Frontal cortex (tissue), 4 donors: Measurements from ENCODE around the gene ZNF45. TPM values are rescaled to one million over a fixed set of nuclear protein-coding genes. Genes with fewer than 3 reads are reported as not detected.
"Not testable (repeated sequence)": the region's sequence is repeated elsewhere in the genome, so short reads cannot be mapped to it uniquely, and the experiment has no call there.

Experiments
- DNase-seq, 2 donors: peaks; one replicate each; pipeline ENCODE4 v3.0.0; 2012; ENCODE audit warnings: low spot score in 2 of 2
- FAIRE-seq: peaks from 2 replicates; lab custom pipeline; 2012; peaks lifted over from hg19 to GRCh38; lab: Jason Lieb, UNC
- total RNA-seq: library from RNA; depleted of rRNA; stranded (reverse); fragments of >200 nt; gene quantifications from one replicate; pipeline ENCODE4 v1.2.3, GENCODE V29; 2014
- donor health status: control.
- donor health status: control.
- donor health status: control.

The ZNF45 gene
- total RNA-seq: 25.3 TPM

- DNase-seq (peak; percentile 71 to 87), FAIRE-seq (no peak)
Observed at GRCh38 chr19:43934985-43935708, at the start of gene ZNF45. Gene ZNF45 (minus strand): TSS chr19:43935282. CDS start chr19:43922185, 13,097 bp downstream.

- FAIRE-seq: no peak
- DNase-seq: peak in 1 of 2 donors; percentile 12
Observed at GRCh38 chr19:43984687-43985000, 49.6 kb upstream of the ZNF45 start.

GRCh38 chr19:43983912-43984686 lies 49.0 kb upstream of the ZNF45 start, which contains the start of gene ZNF155:
Gene ZNF155 (plus strand): TSS chr19:43984188. CDS start chr19:43988544, 4,356 bp downstream.
- DNase-seq: peak; percentile 65 to 83
- FAIRE-seq: peak; percentile 51

GRCh38 chr19:43983544-43983911 lies 48.4 kb upstream of the ZNF45 start:
- no peak for FAIRE-seq

GRCh38 chr19:43976732-43977131 lies 41.6 kb upstream of the ZNF45 start:
- no peak for DNase-seq
- FAIRE-seq: no peak

More at GRCh38 chr19:43983544-43983911, 48.4 kb upstream of the ZNF45 start:
- no peak for DNase-seq

DNA sequence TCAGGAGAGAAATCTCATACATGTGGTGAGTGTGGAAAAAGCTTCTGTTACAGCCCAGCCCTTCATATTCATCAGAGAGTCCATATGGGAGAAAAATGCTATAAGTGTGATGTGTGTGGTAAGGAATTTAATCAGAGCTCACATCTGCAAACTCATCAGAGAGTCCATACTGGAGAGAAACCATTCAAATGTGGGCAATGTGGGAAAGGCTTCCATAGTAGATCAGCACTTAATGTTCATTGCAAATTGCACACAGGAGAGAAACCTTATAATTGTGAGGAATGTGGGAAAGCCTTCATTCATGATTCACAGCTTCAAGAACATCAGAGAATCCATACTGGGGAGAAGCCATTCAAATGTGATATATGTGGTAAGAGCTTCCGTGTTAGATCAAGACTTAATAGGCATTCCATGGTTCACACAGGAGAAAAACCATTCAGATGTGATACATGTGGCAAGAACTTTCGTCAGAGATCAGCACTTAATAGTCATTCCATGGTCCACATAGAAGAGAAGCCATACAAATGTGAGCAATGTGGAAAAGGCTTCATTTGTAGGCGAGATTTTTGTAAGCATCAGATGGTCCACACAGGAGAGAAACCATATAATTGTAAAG lies 31.1 kb upstream of the ZNF45 start:
- no peak for DNase-seq
- no peak for FAIRE-seq

DNA sequence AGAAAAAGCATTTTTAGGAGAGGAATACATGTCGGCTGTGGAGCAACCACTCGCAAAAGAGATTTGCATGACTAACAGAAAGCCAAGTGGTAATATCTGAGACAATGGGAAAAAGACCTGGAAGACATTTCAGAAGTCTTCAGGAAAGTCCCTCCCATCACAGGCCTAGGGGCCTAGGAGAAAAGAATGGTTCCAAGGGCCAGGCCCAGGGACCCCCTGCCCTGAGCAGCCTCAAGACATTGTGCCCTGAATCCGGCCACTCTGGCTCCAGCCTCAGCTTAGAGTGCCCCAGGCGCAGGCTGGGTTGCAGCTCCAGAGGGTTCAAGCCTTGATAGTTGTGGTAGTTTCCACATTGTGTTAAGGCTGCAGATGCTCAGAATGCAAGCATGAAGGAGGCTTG lies 25.3 kb upstream of the ZNF45 start:
- FAIRE-seq: no peak
- no peak for DNase-seq

- FAIRE-seq (no peak), DNase-seq (no peak)
Observed at GRCh38 chr19:43957891-43958290, 22.8 kb upstream of the ZNF45 start.

DNA sequence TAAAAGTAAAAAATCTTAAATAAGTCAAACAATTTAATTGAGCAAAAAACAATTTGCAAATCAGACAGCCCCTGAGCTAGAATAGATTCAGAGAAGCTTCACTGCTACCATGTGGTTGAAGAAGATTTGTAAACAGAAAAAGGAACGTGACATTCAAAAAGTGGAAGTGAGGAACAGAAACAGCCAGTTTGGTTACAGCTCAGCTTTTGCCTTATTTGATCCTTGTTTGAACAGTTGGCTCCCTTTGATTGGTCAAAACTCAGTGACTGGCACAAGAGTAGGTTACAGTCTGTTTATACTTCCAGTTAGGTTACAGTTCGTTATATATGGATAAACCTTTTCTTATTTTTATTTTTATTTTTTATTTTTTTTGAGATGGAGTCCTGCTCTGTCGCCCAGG lies 21.7 kb upstream of the ZNF45 start:
- FAIRE-seq (no peak), DNase-seq (no peak)

DNA sequence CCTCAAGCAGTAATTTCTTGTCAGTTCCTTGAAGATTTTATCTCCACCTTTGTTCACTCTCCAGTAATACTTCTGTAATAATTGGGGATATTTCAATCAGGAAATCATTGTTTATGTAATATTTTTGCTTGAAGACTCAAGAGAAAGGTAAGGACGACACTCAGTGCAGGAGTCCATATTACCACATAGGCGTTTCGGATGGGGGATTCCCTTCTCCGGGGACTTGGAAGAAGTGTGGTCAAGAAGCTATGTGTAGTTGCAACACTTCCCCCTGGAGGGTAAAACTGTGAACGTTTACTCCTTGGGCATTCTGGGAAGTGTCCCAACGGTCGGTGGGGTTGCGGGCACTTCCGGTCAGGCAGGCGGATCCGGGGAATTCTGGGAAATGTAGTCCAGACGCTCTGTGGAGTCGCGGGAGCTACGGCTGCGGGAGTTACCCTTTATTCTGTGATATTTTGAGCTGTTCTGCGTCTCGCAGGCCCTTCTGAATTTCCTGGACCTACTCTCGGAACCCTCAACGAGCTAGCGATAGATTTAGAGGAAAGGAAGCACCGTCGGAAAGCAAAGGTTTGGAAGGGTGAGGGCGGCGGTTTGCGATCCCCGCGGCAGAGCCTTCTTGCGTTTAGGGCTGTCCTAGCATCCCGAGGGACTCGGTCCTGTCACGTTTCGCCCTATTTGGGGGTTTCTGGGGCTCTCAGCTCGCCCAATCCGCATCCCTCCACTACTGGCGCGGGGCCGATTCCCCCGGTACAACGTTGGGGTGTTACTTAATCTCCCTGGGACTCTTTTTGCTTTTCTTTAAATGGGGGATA lies 16.0 kb upstream of the ZNF45 start, which contains the start of gene ZNF221:
Gene ZNF221, plus strand, starts transcription at position 395 of the 812 bp plus-strand sequence. CDS start 11,499 bp downstream, outside the sequence.
- FAIRE-seq (no peak), DNase-seq (peak; percentile 66 to 84)

DNA sequence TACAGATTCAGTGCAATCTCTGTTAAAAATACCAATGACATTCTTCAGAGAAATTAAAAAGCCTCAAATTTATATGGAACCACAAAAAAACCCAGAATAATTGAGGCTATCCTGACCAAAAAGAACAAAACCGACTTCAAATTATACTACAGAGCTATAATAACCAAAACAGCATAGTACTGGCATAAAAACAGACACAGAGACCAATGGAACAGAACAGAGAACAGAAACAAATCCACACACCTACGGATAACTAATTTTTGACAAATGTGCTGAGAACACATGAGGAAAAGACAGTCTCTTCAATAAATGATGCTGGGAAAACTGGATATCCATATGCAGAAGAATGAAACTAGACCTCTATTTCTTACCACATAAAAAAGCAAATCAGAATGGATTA lies 14.7 kb upstream of the ZNF45 start:
- DNase-seq, FAIRE-seq: not testable (repeated sequence)

- not testable (repeated sequence) for FAIRE-seq, DNase-seq
Observed at GRCh38 chr19:43947412-43947811, 12.3 kb upstream of the ZNF45 start.

DNA sequence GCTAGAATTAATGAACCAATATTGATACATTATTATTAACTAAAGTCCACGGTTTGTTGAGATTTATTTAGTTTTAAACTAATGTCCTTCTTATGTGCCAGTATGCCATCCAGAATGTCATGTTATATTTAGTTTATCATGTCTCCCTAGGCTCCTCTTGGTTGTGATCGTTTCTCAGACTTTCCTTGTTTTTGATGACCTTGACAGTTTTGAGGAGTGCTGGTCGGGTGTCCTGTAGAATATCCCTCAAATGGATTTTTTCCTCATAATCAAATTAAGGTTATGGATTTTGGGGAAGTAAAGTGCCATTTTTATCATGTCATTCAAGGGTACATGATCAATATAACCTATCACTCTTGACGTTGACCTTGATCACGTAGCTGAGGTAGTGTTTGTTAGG lies 6.1 kb upstream of the ZNF45 start:
- FAIRE-seq (no peak), DNase-seq (no peak)

DNA sequence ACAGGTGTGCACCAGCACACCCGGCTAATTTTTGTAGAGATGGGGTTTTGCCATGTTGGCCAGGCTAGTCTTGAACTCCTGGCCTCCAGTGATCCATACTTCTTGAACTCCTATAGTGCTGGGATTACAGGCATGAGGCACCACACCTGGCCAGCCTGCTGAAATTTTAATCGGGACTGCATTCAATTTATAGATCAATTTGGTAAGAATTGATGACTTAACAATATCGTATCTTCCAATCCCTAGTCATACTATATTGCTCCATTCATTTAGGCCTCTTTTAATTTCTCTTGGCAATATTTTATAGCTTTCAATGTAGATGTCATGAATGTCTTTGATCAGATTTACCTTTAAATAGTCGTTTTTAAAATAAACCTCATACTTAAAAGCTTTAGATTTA lies 5.6 kb upstream of the ZNF45 start:
- no peak for DNase-seq
- no peak for FAIRE-seq

DNA sequence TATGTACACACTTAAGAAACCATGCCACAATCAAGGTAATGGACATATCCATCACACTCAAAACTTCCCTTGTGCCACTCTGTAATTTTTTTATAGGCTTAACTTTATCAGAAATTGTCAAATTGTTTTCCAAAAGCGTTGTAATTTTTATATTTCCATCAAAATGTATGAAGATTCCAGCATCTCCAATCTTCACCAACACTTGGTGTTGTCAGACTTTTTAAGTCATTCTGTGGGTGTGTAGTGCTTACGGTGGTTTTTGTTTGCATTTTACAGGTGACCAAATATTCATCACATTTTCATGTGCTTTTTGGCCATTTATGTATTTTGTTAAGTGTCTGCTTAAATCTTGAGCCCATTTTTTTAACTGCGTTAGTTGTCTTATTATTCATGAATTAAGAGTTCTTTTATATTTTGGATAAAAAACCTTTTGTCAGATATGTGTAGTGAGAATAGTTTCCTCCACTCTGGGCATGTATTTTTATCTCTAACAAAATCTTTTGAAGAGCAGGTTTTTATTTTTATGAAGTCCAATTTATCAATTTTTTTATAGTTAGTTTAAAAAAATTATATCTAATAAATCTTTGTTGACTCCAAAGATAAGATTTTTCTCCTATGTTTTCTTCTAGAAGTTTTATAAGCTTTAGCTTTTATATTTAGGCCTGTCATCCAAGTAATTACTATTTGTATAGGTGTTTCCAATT lies 4.6 kb upstream of the ZNF45 start:
- FAIRE-seq (no peak), DNase-seq (no peak)

DNA sequence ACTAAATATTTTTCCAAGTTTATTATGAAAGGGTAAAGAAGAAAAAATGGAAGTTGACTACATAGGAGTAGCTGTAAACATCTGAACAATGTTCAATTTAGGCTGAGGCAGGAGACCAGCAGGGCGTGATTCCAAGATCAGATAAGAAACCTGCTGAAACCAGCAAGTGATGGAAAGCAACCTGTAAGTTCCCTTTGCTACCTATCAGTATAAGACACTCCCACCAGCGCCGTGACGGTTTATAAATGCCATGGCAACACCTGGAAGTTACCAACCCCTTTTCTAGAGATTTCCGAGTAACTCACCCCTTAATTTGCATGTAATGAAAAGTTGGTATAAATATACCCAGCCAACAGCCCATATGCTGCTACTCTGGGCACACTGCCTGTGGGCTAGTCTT lies 1.1 kb upstream of the ZNF45 start:
- DNase-seq: no peak
- FAIRE-seq: no peak

DNA sequence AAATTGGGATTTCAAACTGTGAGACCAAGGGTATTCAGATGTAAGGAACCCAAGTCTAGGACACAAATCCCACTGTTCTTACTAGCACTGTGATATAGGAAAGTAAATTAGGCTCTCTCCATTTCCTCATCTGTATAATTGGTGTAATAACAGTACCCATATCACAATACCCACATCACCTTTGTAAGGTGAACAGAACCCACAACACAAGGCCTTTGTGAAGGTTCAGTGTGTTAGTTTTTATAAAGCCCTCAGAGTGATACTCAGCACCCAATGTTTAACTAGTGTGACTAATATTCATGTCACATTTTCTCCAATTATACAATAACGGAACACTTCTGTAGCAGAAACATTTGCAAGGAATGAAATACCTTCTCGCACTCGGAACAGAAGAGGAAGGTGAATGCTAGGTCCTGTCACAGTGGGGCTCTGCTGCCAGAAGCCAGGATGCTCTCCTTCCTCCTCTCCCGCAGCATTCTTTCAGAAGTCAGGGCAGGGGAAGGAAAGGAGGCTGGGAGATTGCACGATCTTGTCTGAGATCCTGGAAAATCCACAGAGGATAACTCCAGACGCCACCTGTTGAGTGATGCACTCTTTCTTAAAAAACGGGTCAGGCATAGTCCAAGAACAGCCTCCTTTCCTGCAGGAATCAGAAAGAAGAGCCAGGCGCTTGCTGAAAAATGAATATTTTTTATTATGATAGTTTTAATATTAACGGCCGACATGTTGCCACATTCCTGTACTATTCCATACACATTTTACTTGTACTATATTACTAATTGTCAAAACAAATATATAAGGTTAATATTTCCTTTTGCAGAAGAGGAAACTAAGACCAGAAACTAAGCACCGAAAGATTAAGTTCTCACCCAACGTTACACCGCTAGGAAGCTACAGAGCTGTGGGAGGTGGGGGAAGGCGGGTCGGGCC lies 762 bp downstream of the ZNF45 start:
- no peak for DNase-seq
- no peak for FAIRE-seq

- DNase-seq (no peak), FAIRE-seq (no peak)
Observed at GRCh38 chr19:43928820-43929219, 6.3 kb downstream of the ZNF45 start.
